Neuronal stem cell (in vitro differentiated cells): ENCODE measurements around the gene PRUNE2.
A peak's percentile ranks its signal among the peaks of the same experiment; 100 is the strongest.

Experiments used
- DNase-seq: peaks from one replicate; pipeline ENCODE4 v3.0.0-alpha.2; 2013; ENCODE audit warnings: low spot score
- H2AFZ ChIP-seq: one replicate; pipeline ENCODE4 v1.6.1; 2013; ENCODE audit warnings: mild to moderate bottlenecking, low read length, inconsistent platforms
- H2AK5ac ChIP-seq: 2 replicates; pipeline ENCODE4 v1.6.1; 2013; ENCODE audit warnings: low read depth, mild to moderate bottlenecking, inconsistent platforms, low read length, moderate library complexity, mixed read lengths
- H2BK120ac ChIP-seq: 2 replicates; pipeline ENCODE4 v1.6.1; 2013; ENCODE audit warnings: low read depth, mild to moderate bottlenecking, inconsistent platforms, low read length, moderate library complexity, mixed read lengths
- H2BK12ac ChIP-seq: one replicate; pipeline ENCODE4 v1.6.1; 2013; ENCODE audit warnings: low read length, inconsistent platforms
- H2BK15ac ChIP-seq: 2 replicates; pipeline ENCODE4 v1.6.1; 2013; ENCODE audit warnings: mild to moderate bottlenecking, low read length, inconsistent platforms, mixed read lengths
- H2BK5ac ChIP-seq: one replicate; pipeline ENCODE4 v1.6.1; 2013; ENCODE audit warnings: inconsistent platforms, mild to moderate bottlenecking, low read length, moderate library complexity
- H3K14ac ChIP-seq: one replicate; pipeline ENCODE4 v1.6.1; 2013; ENCODE audit warnings: low read length, inconsistent platforms
- H3K18ac ChIP-seq: 2 replicates; pipeline ENCODE4 v1.6.1; 2013; ENCODE audit warnings: low read length, inconsistent platforms
- H3K23ac ChIP-seq: 2 replicates; pipeline ENCODE4 v1.6.1; 2013; ENCODE audit warnings: low read depth, mild to moderate bottlenecking, mixed read lengths, low read length, inconsistent platforms; ENCODE audit not compliant: poor library complexity
- H3K27ac ChIP-seq: replicated peaks from 3 replicates; pipeline ENCODE4 v1.5.1; 2013; ENCODE audit warnings: low read length, inconsistent platforms
- H3K27me3 ChIP-seq, 3 experiments: 2 replicates each; pipeline ENCODE4 v1.6.1; 2013; ENCODE audit warnings: low read length in 3 of 3, mild to moderate bottlenecking in 2 of 3, inconsistent platforms in 1 of 3, low read depth in 1 of 3, mixed read lengths in 1 of 3, moderate library complexity in 1 of 3; ENCODE audit not compliant: control insufficient read depth in 3 of 3, insufficient read depth in 3 of 3
- H3K36me3 ChIP-seq, 2 donors: replicated peaks in 1 of 2; 2 replicates each; pipeline ENCODE4 v1.6.1; 2013; ENCODE audit warnings: low read length in 2 of 2; ENCODE audit not compliant: control insufficient read depth in 2 of 2, insufficient read depth in 2 of 2
- H3K4ac ChIP-seq: 2 replicates; pipeline ENCODE4 v1.6.1; 2013; ENCODE audit warnings: inconsistent platforms, mild to moderate bottlenecking, low read length, moderate library complexity
- H3K4me1 ChIP-seq, 2 donors: 1 replicate in 1 of 2; 2 replicates in 1 of 2; pipeline ENCODE4 v1.6.1; 2013; ENCODE audit warnings: low read length in 2 of 2, low read depth in 1 of 2; ENCODE audit not compliant: control insufficient read depth in 2 of 2, insufficient read depth in 1 of 2
- H3K4me2 ChIP-seq: one replicate; pipeline ENCODE4 v1.6.1; 2013; ENCODE audit warnings: mild to moderate bottlenecking, low read length, inconsistent platforms; ENCODE audit not compliant: insufficient read depth, poor library complexity, severe bottlenecking
- H3K4me3 ChIP-seq, 2 donors: 2 replicates each; pipeline ENCODE4 v1.5.1; 2013; ENCODE audit warnings: low read length in 2 of 2, mild to moderate bottlenecking in 2 of 2, inconsistent platforms in 1 of 2, moderate library complexity in 1 of 2
- H3K79me1 ChIP-seq: one replicate; pipeline ENCODE4 v1.6.1; 2013; ENCODE audit warnings: low read depth, mild to moderate bottlenecking, inconsistent platforms, low read length, moderate library complexity
- H3K9ac ChIP-seq: one replicate; pipeline ENCODE4 v1.6.1; 2013; ENCODE audit warnings: mild to moderate bottlenecking, low read depth, low read length, inconsistent platforms; ENCODE audit not compliant: poor library complexity
- H3K9me3 ChIP-seq, 2 donors: replicated peaks in 1 of 2; 2 replicates each; pipeline versions ENCODE3 to v1.6.1; 2013; ENCODE audit warnings: low read length in 2 of 2, mild to moderate bottlenecking in 2 of 2, inconsistent platforms in 1 of 2, low read depth in 1 of 2, mixed read lengths in 1 of 2, moderate library complexity in 1 of 2; ENCODE audit not compliant: control insufficient read depth in 2 of 2, insufficient read depth in 1 of 2
- H4K8ac ChIP-seq: one replicate; pipeline ENCODE4 v1.6.1; 2013; ENCODE audit warnings: low read depth, mild to moderate bottlenecking, inconsistent platforms, low read length, moderate library complexity
- H4K91ac ChIP-seq: one replicate; pipeline ENCODE4 v1.6.1; 2013; ENCODE audit warnings: low read length, low read depth, mild to moderate bottlenecking, inconsistent platforms; ENCODE audit not compliant: poor library complexity
- WGBS, 2 donors: extraction: QIAGEN DNeasy Blood & Tissue Kit; methylation state at CpG; one replicate each; pipeline ENCODE4 v1.1.7; 2013; ENCODE audit warnings: missing lambda C conversion rate in 2 of 2, mixed read lengths in 1 of 2; ENCODE audit not compliant: insufficient read length in 2 of 2, insufficient replicate concordance in 1 of 2; ENCODE audit errors: extremely low coverage in 2 of 2; 5-methylcytosine and 5-hydroxymethylcytosine counted together

The PRUNE2 gene

DNA sequence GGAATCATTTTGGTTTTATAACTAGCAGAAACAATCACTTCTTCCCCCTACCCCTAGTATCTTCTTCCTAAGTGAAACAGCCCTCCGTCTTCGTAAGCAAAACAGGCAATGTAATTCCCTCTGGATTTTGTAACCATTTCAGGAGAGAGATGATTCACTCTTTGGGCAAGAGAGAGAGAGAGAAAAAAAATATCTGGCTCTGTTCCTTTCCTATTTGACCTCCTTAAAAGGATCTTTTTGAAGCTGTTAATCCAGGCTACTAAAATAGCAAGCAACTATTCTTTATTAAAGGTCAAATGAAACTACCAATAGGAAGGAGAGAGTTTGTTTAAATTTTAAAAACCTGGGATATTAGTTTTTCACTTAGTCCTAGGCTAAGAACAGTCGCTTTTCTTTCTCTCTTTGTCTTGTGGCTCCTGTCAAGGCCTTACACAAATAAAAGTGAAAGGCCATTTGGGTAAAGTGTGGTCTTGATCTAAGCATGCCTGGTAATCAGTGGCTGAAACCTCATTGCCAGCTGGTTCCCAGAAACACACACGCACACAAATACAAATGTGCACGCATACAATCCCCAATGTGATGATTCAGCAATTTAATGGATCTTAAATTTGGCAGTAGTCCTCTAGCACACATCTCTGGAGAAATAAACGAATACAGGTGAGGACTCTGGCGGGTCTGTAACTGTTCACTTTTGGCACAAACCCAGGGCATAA lies 70.2 kb downstream of the PRUNE2 start:
- no peak overlapping the region for H2BK120ac ChIP-seq
- H3K9ac ChIP-seq = no peak overlapping the region
- H4K91ac ChIP-seq = no peak overlapping the region
- no peaks in the 10 kb centered on the region for H3K9me3 ChIP-seq
- no peaks in the 10 kb centered on the region for H3K27me3 ChIP-seq
- H3K23ac ChIP-seq = no peak overlapping the region
- H3K4ac ChIP-seq = no peak overlapping the region
- H3K36me3 ChIP-seq = no peaks in the 10 kb centered on the region
- no peak overlapping the region for H3K18ac ChIP-seq
- no peak overlapping the region for H3K4me3 ChIP-seq
- H2AK5ac ChIP-seq = no peak overlapping the region
- H2BK15ac ChIP-seq = no peak overlapping the region
- DNase-seq = no peak
- peaks cover 2 to 3% of the 10 kb centered on the region in 2 donors for H3K4me1 ChIP-seq
- no CpG with 5 or more reads among the region's 7 CpGs for WGBS, 2 donors
- H3K14ac ChIP-seq = no peak overlapping the region
- H3K79me1 ChIP-seq = no peaks in the 10 kb centered on the region
- no peak overlapping the region for H3K4me2 ChIP-seq
- peak overlapping the region; percentile 77 for H2AFZ ChIP-seq
- H2BK12ac ChIP-seq = no peak overlapping the region
- no peak overlapping the region for H3K27ac ChIP-seq
- no peak overlapping the region for H2BK5ac ChIP-seq
- H4K8ac ChIP-seq = no peak overlapping the region

DNA sequence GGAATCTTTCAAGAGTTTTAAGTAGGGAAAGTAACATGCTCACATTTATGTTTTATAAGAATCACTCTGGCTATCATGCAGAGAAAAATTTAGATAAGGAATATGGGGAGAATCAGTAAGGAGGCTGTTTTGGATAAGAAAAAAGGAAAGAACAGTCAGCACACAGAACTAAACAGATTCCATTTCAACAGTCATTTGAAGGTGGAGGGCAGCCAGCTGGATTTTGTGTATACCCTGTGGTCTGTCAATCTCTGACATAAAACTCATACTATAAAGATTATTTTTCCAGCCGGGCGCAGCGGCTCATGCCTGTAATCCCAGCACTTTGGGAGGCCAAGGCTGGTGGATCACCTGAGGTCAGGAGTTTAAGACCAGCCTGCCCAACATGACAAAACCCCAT lies 77.5 kb downstream of the PRUNE2 start:
- H3K4ac ChIP-seq = no peak overlapping the region
- H3K27ac ChIP-seq = no peak overlapping the region
- no peak overlapping the region for H3K4me3 ChIP-seq
- no peaks in the 10 kb centered on the region for H3K79me1 ChIP-seq
- H4K8ac ChIP-seq = no peak overlapping the region
- H3K4me1 ChIP-seq = peaks cover 0 to 1% of the 10 kb centered on the region in 2 donors
- no CpG with 5 or more reads among the region's 3 CpGs for WGBS, 2 donors
- no peak overlapping the region for H3K23ac ChIP-seq
- H2BK12ac ChIP-seq = no peak overlapping the region
- H2BK5ac ChIP-seq = no peak overlapping the region
- H3K14ac ChIP-seq = no peak overlapping the region
- no peak overlapping the region for H2AK5ac ChIP-seq
- H2AFZ ChIP-seq = no peak overlapping the region
- no peaks in the 10 kb centered on the region for H3K27me3 ChIP-seq
- H2BK120ac ChIP-seq = no peak overlapping the region
- H3K36me3 ChIP-seq = no peaks in the 10 kb centered on the region
- DNase-seq = no peak
- no peak overlapping the region for H3K4me2 ChIP-seq
- H3K18ac ChIP-seq = no peak overlapping the region
- no peak overlapping the region for H3K9ac ChIP-seq
- H2BK15ac ChIP-seq = no peak overlapping the region
- H3K9me3 ChIP-seq = no peaks in the 10 kb centered on the region
- no peak overlapping the region for H4K91ac ChIP-seq

DNA sequence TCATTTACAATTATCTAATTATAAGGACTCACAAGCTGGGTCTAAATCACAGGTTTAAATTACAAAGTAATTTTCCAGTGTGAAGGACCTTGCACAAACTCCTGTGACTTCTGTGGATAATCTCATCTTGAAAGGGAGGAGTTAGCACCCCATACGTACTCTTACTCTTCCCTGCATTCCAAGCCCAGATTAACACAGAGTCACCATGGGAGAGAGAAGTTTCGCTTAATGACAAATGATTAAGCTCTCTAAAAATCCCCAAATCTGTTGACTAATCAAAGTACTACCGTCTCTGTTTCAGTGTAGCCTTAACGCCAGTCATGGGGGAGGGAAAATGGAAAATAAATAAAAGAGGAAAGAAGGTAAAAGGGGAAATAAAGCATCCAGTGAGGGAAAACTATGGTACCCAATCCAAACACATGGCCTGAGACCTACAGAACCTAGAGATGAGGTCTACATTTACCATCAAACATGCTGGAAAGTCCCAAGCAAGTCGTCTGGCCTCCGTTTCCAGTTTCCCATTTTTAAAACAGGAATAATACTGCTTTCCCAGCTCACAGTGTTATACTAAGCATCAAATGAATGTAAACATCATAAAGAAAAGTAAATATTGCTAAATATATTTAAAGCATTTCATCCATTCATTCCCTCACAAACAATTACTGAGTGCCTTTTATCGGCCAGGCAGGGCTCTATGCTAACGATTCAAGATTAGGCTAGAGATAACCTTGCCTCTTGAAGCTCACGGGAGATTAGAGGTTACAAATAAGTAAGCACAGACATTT lies 78.4 kb downstream of the PRUNE2 start:
- WGBS, 2 donors = no CpG with 5 or more reads among the region's 9 CpGs
- Histone ChIP-seq H3K4me1 (peaks cover 0 to 1% of the 10 kb centered on the region in 2 donors), H3K9me3 (no peaks in the 10 kb centered on the region), H2BK120ac (no peak overlapping the region), H3K18ac (no peak overlapping the region), H3K9ac (no peak overlapping the region), H2BK5ac (no peak overlapping the region), H3K27ac (no peak overlapping the region), H4K91ac (no peak overlapping the region), H2BK15ac (no peak overlapping the region), H2AFZ (no peak overlapping the region), H3K4ac (no peak overlapping the region), H3K4me3 (no peak overlapping the region), H3K36me3 (no peaks in the 10 kb centered on the region), H3K23ac (no peak overlapping the region), H4K8ac (no peak overlapping the region), H2AK5ac (no peak overlapping the region), H3K4me2 (no peak overlapping the region), H3K14ac (no peak overlapping the region), H3K79me1 (no peaks in the 10 kb centered on the region), H2BK12ac (no peak overlapping the region), H3K27me3 (no peaks in the 10 kb centered on the region)
- no peak for DNase-seq

DNA sequence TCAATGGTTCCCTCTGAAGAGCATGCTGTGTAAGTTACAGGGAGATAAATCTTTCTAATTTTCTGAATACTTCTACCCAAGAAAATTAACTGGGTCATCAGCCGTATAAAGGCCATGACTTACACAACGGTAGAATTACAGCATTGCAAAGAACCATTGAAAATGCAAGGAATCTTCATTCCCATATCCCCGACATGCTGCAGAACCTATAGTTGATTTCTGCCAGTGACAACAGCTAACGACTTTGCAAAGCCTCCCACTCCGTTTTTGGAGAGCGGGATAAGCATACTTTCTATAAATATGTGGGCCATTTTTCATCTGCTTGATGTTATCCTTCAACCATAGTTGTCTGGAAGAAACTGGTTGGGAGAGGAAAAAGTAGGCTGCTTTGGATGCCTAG lies 85.5 kb downstream of the PRUNE2 start:
- H3K27ac ChIP-seq = no peak overlapping the region
- H3K4me1 ChIP-seq = peaks cover 1 to 3% of the 10 kb centered on the region in 2 donors
- H3K18ac ChIP-seq = no peak overlapping the region
- H3K4me3 ChIP-seq = no peak overlapping the region
- no peak for DNase-seq
- H3K4ac ChIP-seq = no peak overlapping the region
- H3K14ac ChIP-seq = no peak overlapping the region
- no peak overlapping the region for H2AFZ ChIP-seq
- H3K27me3 ChIP-seq = no peaks in the 10 kb centered on the region
- H3K79me1 ChIP-seq = no peaks in the 10 kb centered on the region
- no peaks in the 10 kb centered on the region for H3K36me3 ChIP-seq
- no peak overlapping the region for H4K91ac ChIP-seq
- no peak overlapping the region for H2BK12ac ChIP-seq
- WGBS, 2 donors = no CpG with 5 or more reads among the region's 6 CpGs
- no peak overlapping the region for H2AK5ac ChIP-seq
- no peak overlapping the region for H3K9ac ChIP-seq
- H2BK15ac ChIP-seq = no peak overlapping the region
- H3K4me2 ChIP-seq = no peak overlapping the region
- H2BK120ac ChIP-seq = no peak overlapping the region
- no peak overlapping the region for H3K23ac ChIP-seq
- no peaks in the 10 kb centered on the region for H3K9me3 ChIP-seq
- no peak overlapping the region for H4K8ac ChIP-seq
- H2BK5ac ChIP-seq = no peak overlapping the region
